Heart right ventricle (tissue), 16 donors: Measurements from ENCODE around the gene SCYGR1. TPM values are rescaled to one million over a fixed set of nuclear protein-coding genes. Genes with fewer than 3 reads are reported as not detected.

Experiments used
- ATAC-seq, 8 donors: fragments of 200-7000 bp; cut with Tn5 transposase; one replicate each; pipeline ENCODE4 v1.9.1; 2020; ENCODE audit warnings: mild to moderate bottlenecking in 8 of 8, moderate library complexity in 8 of 8, moderate number of reproducible peaks in 1 of 8
- DNase-seq, 2 donors: peaks; one replicate each; pipeline ENCODE4 v3.0.0-alpha.2; 2020
- H3K27ac ChIP-seq, 10 donors: fragments of 200-600 bp; sonication (generic) in 2 of 10; one replicate each; pipeline versions ENCODE4 v1.5.0 to v1.8.0; 2020 to 2022; ENCODE audit warnings: mild to moderate bottlenecking in 3 of 10
- H3K27me3 ChIP-seq, 7 donors: fragments of 200-600 bp; one replicate each; pipeline ENCODE4 v1.8.0; 2021 to 2022; ENCODE audit warnings: mild to moderate bottlenecking in 2 of 7
- H3K36me3 ChIP-seq, 9 donors: fragments of 200-600 bp; sonication (generic) in 1 of 9; one replicate each; pipeline versions ENCODE4 v1.5.0 to v1.8.0; 2020 to 2022; ENCODE audit warnings: mild to moderate bottlenecking in 2 of 9
- H3K4me1 ChIP-seq, 9 donors: fragments of 200-600 bp; sonication (generic) in 1 of 9; one replicate each; pipeline versions ENCODE4 v1.5.0 to v1.8.0; 2020 to 2022; ENCODE audit warnings: mild to moderate bottlenecking in 4 of 9
- H3K4me3 ChIP-seq, 10 donors: fragments of 200-600 bp; sonication (generic) in 2 of 10; one replicate each; pipeline versions ENCODE4 v1.5.0 to v1.8.0; 2020 to 2022; ENCODE audit warnings: mild to moderate bottlenecking in 7 of 10, moderate library complexity in 2 of 10
- H3K9me3 ChIP-seq, 11 donors: fragments of 200-600 bp in 10 of 11; sonication (generic) in 2 of 11; one replicate each; pipeline versions ENCODE4 v1.5.0 to v1.8.0; 2013 to 2022; ENCODE audit warnings: mild to moderate bottlenecking in 2 of 11, control low read depth in 1 of 11, moderate library complexity in 1 of 11
- WGBS, 2 donors: extraction: QIAGEN DNeasy Blood & Tissue Kit; methylation state at CpG; one replicate each; pipeline ENCODE4 v1.1.7; 2013; ENCODE audit warnings: inconsistent platforms in 1 of 2; 5-methylcytosine and 5-hydroxymethylcytosine counted together
- intact Hi-C, 10 donors: fragments of 100-400 bp; cut with DNase I; formaldehyde crosslinking; loops; one replicate each; pipeline versions ENCODE4 v1.11.1 to v1.14.2; 2022
- polyA plus RNA-seq, 2 donors: library from polyadenylated mRNA; stranded (reverse); fragments of 200-250 nt; gene quantifications; one replicate each; pipeline ENCODE4 v1.2.3, GENCODE V29; 2013
- total RNA-seq, 10 donors: library from RNA; stranded (reverse); fragmentation: NEBNext Ultra II Directional in 3 of 10; extraction: Animal tissue kit (Norgen Biotek cat#: 25700) in 3 of 10; gene quantifications; one replicate each; pipeline versions ENCODE4 v1.2.1 to v1.2.4, GENCODE V29; 2021 to 2023
- TF ChIP-seq, protein P1 (sequence below), 9 donors: fragments of 200-600 bp; sonication (generic) in 2 of 9; IDR thresholded peaks; one replicate each; pipeline versions ENCODE4 v1.5.0 to v1.8.0; 2021 to 2022; ENCODE audit warnings: antibody characterized with exemption in 9 of 9, mild to moderate bottlenecking in 5 of 9, moderate library complexity in 1 of 9
- donor health status: Arrhythmogenic right ventricular cardiomyopathy.
- donor health status: ischemic (EF 13 %, LVEDD 7.1; RV severe dilation, severe dysfunction).
- donor health status: healthy with polysubstance abuse.
- donor health status: DM: no; HTN: yes; CAD: no.
- donor health status: DM: no; HTN: no; CAD: no.
- donor health status: ischemic (EF 25% LVEDD 6.9; RV normal size, moderate dysfunction).
- donor health status: ischemic (EF 25% LVEDD 5.7; RV mildly dilated, moderate dysfunction).
- donor health status: healthy.
- donor health status: DM: yes; HTN: yes; CAD: no.
- donor health status: Ischemic cardiomyopathy.
- donor health status: ischemic (EF 35%, LVEDD 5.7; RV mildly dilated, moderate dysfunction).
- donor health status: nonischemic (EF 11% LVEDD 7.7; RV severe dilation, severe dysfunction).
- donor health status: DM: yes; HTN: yes; CAD: no.
- donor health status: PGD.
- donor health status: ischemic (EF 29% LVEDD 5.4; RV normal size, mild dysfunction).
- donor health status: nonischemic (EF 23%, LVEDD 6.1; RV moderate dilation, normal function).

SCYGR1 gene
- total and polyA plus RNA-seq, 12 donors, result not detected

DNA sequence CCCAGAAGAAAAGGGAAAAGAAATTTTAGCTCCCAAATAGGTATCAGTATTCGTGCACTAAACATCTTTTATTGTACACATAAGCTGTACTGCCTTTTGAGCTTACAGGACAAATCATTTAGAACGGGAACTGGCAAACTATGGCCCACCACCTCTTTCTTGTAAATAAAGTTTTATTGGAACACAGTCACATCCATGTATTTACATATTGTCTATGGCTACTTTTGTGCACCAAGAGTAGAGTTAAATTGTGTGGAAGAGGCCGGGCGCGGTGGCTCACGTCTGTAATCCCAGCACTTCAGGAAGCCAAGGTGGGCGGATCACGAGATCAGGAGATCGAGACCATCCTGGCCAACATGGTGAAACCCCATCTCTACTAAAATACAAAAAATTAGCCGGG lies 14.4 kb downstream of the SCYGR1 start:
- Histone ChIP-seq H3K27me3 (peaks cover 0 to 10% (median 4%) of the 10 kb centered on the region in 7 donors), H3K4me3 (no peak overlapping the region), H3K27ac (peak overlapping the region in 1 of 10 donors; percentile 8), H3K36me3 (no peaks in the 10 kb centered on the region), H3K9me3 (no peaks in the 10 kb centered on the region), H3K4me1 (peaks cover 0 to 45% (median 0%) of the 10 kb centered on the region in 9 donors)
- TF ChIP-seq, protein P1, sequence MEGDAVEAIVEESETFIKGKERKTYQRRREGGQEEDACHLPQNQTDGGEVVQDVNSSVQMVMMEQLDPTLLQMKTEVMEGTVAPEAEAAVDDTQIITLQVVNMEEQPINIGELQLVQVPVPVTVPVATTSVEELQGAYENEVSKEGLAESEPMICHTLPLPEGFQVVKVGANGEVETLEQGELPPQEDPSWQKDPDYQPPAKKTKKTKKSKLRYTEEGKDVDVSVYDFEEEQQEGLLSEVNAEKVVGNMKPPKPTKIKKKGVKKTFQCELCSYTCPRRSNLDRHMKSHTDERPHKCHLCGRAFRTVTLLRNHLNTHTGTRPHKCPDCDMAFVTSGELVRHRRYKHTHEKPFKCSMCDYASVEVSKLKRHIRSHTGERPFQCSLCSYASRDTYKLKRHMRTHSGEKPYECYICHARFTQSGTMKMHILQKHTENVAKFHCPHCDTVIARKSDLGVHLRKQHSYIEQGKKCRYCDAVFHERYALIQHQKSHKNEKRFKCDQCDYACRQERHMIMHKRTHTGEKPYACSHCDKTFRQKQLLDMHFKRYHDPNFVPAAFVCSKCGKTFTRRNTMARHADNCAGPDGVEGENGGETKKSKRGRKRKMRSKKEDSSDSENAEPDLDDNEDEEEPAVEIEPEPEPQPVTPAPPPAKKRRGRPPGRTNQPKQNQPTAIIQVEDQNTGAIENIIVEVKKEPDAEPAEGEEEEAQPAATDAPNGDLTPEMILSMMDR (IDR thresholded peaks at IDR 0.05), result no peak
- ATAC-seq (no peak), DNase-seq (no peak)
- intact Hi-C loops, result no loop called here
- WGBS, 2 donors, result 87 to 91% methylated on average over 10 of the region's 10 CpGs

DNA sequence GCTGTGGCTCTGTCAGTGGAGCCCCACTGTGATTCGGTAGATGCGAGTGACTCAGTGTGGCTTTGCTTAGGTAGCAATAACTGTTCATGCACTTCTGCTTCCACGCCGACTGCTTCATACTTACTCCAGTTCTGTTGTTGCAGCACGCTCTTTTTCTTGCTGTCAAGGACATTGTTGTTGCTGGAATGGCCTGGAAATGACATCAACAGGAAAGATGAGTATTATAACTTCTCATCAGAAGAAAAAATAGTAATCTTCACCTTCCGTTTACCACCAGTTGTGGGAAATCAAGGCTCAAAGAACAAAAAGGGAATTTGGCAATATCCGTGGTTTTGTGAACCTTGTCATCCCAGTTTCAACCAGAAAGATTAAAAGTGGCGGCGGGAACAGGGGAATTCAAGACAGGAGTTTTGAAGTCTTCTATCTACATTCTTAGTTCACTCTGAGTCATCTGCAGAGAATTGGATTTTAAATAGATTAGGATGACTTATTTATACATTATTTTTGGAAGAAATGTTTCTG lies 16.9 kb downstream of the SCYGR1 start:
- H3K4me1 ChIP-seq, result peaks cover 0 to 52% (median 0%) of the 10 kb centered on the region in 9 donors
- 61 to 77% methylated on average over 9 of the region's 9 CpGs for WGBS, 2 donors
- peak in 1 of 2 donors; percentile 16 for DNase-seq
- H3K27me3 ChIP-seq, result peaks cover 0 to 10% (median 0%) of the 10 kb centered on the region in 7 donors
- H3K36me3 ChIP-seq, result no peaks in the 10 kb centered on the region
- no peaks in the 10 kb centered on the region for H3K9me3 ChIP-seq
- peak overlapping the region in 1 of 10 donors; percentile 91 for H3K27ac ChIP-seq
- TF ChIP-seq, protein P1 (IDR thresholded peaks at IDR 0.05), result no peak
- ATAC-seq, result peak in 5 of 8 donors; percentile 54 to 90 (median 82)
- intact Hi-C loops, result no loop called here
- H3K4me3 ChIP-seq, result no peak overlapping the region

DNA sequence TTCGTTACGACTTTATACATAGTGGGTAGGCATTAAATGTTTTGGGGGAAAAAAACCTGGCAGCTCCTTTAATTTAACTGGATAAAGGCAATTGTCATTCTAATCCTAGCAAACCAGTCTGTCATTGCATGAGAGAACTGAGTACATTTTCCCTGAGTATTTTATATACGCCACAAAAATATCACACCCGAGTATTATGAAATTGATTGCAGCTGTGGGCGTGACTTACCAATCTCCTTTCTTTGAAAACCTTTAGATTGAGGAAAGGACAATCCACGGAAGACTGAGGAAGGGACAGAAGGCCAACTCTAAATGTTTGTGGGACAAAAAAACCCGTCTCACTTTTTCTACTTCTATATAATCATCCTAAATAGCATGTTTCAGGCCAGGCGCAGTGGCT lies 17.7 kb downstream of the SCYGR1 start:
- Histone ChIP-seq H3K27me3 (peaks cover 0 to 4% (median 0%) of the 10 kb centered on the region in 7 donors), H3K4me1 (peaks cover 0 to 57% (median 0%) of the 10 kb centered on the region in 9 donors), H3K4me3 (no peak overlapping the region), H3K9me3 (no peaks in the 10 kb centered on the region), H3K27ac (peak overlapping the region in 2 of 10 donors; percentile 26 to 91), H3K36me3 (no peaks in the 10 kb centered on the region)
- TF ChIP-seq, protein P1 (IDR thresholded peaks at IDR 0.05), result no peak
- 85 to 90% methylated on average over 8 of the region's 8 CpGs for WGBS, 2 donors
- intact Hi-C loops, result no loop called here
- no peak for ATAC-seq
- DNase-seq, result no peak

DNA sequence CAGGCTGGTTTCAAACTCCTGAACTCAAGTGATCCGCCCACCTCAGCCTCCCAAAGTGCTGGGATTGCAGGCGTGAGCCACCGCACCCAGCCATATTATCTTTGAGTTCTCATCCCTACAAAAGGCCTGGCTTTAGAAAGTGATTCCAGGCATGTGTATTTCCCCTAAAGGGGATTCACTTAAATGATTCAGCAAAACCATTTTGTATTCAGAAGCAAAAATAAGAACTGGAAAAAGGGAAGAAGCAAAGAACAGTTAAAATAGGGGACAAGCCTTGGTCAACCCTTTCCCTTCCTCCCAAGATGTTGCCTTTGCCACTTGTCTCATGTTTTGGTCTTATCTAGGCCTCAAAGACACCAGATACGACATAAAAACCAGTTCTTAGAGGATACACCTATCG lies 19.2 kb downstream of the SCYGR1 start:
- H3K4me3 ChIP-seq, result no peak overlapping the region
- H3K4me1 ChIP-seq, result peaks cover 0 to 57% (median 0%) of the 10 kb centered on the region in 9 donors
- ATAC-seq (no peak), DNase-seq (no peak)
- no peaks in the 10 kb centered on the region for H3K9me3 ChIP-seq
- 87 to 93% methylated on average over 5 of the region's 5 CpGs for WGBS, 2 donors
- no peaks in the 10 kb centered on the region for H3K36me3 ChIP-seq
- TF ChIP-seq, protein P1 (IDR thresholded peaks at IDR 0.05), result no peak
- intact Hi-C loops, result no loop called here
- peak overlapping the region in 1 of 10 donors; percentile 91 for H3K27ac ChIP-seq
- H3K27me3 ChIP-seq, result peaks cover 0 to 4% (median 0%) of the 10 kb centered on the region in 7 donors
